Keratinocyte (primary cell): ENCODE results near the gene CD4. TPM values are rescaled to one million over a fixed set of nuclear protein-coding genes. Genes with fewer than 3 reads are reported as not detected.

Experiments
- DNase-seq: peaks from one replicate; pipeline ENCODE4 v3.0.0-alpha.2; 2011; ENCODE audit warnings: low read depth, missing footprints, low spot score
- FAIRE-seq: peaks from 2 replicates; lab custom pipeline; 2011; peaks lifted over from hg19 to GRCh38; lab: Jason Lieb, UNC
- H2AFZ ChIP-seq: 2 replicates; pipeline ENCODE4 v1.6.0; 2012; ENCODE audit warnings: low read length, control low read depth, inconsistent platforms; ENCODE audit not compliant: control insufficient read depth
- H3K27ac ChIP-seq: 2 replicates; pipeline ENCODE4 v1.5.1; 2011; ENCODE audit warnings: low read length; ENCODE audit not compliant: control insufficient read depth, insufficient read depth
- H3K27me3 ChIP-seq: 3 replicates; pipeline ENCODE4 v1.6.0; 2011; ENCODE audit warnings: low read length; ENCODE audit not compliant: control insufficient read depth, insufficient read depth; ENCODE audit errors: extremely low read depth
- H3K36me3 ChIP-seq, 2 experiments: 2 replicates in 1 of 2; 3 replicates in 1 of 2; pipeline ENCODE4 v1.5.1; 2011; ENCODE audit warnings: low read length in 2 of 2, mild to moderate bottlenecking in 1 of 2; ENCODE audit not compliant: control insufficient read depth in 2 of 2, insufficient read depth in 2 of 2; ENCODE audit errors: extremely low read depth in 1 of 2
- H3K4me1 ChIP-seq: 3 replicates; pipeline ENCODE4 v1.5.1; 2011; ENCODE audit warnings: low read length; ENCODE audit not compliant: control insufficient read depth, insufficient read depth; ENCODE audit errors: extremely low read depth
- H3K4me2 ChIP-seq: 3 replicates; pipeline ENCODE4 v1.6.0; 2011; ENCODE audit warnings: low read depth, low read length; ENCODE audit not compliant: control insufficient read depth, insufficient read depth; ENCODE audit errors: extremely low read depth
- H3K4me3 ChIP-seq, 3 experiments: fragments of 200-600 bp in 1 of 3; sonication (generic) in 1 of 3; 2 replicates in 2 of 3; 3 replicates in 1 of 3; pipeline ENCODE4 v1.5.1; 2011 to 2016; ENCODE audit warnings: low read length in 3 of 3, mild to moderate bottlenecking in 3 of 3, control low read depth in 2 of 3, inconsistent platforms in 1 of 3, low read depth in 1 of 3, mixed read lengths in 1 of 3, mixed run types in 1 of 3, moderate library complexity in 1 of 3; ENCODE audit not compliant: control insufficient read depth in 2 of 3, insufficient read depth in 2 of 3; ENCODE audit errors: extremely low read depth in 1 of 3
- H3K79me2 ChIP-seq: 2 replicates; pipeline ENCODE4 v1.6.0; 2012; ENCODE audit warnings: low read length; ENCODE audit not compliant: control insufficient read depth, insufficient read depth
- H3K9ac ChIP-seq: 3 replicates; pipeline ENCODE4 v1.6.0; 2011; ENCODE audit warnings: low read length; ENCODE audit not compliant: control insufficient read depth, insufficient read depth; ENCODE audit errors: extremely low read depth
- H3K9me1 ChIP-seq: 3 replicates; pipeline ENCODE4 v1.6.0; 2011; ENCODE audit warnings: low read length; ENCODE audit not compliant: control insufficient read depth, insufficient read depth; ENCODE audit errors: extremely low read depth
- H3K9me3 ChIP-seq: 2 replicates; pipeline ENCODE4 v1.5.1; 2012; ENCODE audit warnings: low read depth, low read length; ENCODE audit not compliant: control insufficient read depth
- H4K20me1 ChIP-seq: 3 replicates; pipeline ENCODE4 v1.6.0; 2011; ENCODE audit warnings: low read length; ENCODE audit not compliant: control insufficient read depth, insufficient read depth; ENCODE audit errors: extremely low read depth
- EZH2 ChIP-seq: IDR thresholded peaks from one replicate; pipeline ENCODE4 v1.6.1; 2012; ENCODE audit warnings: inconsistent platforms, mild to moderate bottlenecking, low read length, moderate library complexity
- dilution Hi-C: fragments of 300-500 bp; cut with MboI; formaldehyde crosslinking; loops from one replicate; pipeline ENCODE4 v1.7.0; 2020; ENCODE audit warnings: low sequenced_read_pairs; ENCODE audit not compliant: extremely low pct_ligation_motif_present
- polyA plus RNA-seq, 5 experiments: library from polyadenylated mRNA; depleted of rRNA in 3 of 5; stranded (reverse) in 3 of 5; stranded (forward) in 1 of 5; unstranded in 1 of 5; fragments of >200 nt; gene quantifications; 1 replicate in 1 of 5; 2 replicates in 3 of 5; 3 replicates in 1 of 5; pipeline versions ENCODE4 v1.2.1 to v1.2.3, GENCODE V29; 2011 to 2012; ENCODE audit warnings: missing spikeins in 2 of 5, low read depth in 1 of 5, low replicate concordance in 1 of 5
- TF ChIP-seq, protein P1 (sequence below), 3 experiments: IDR thresholded peaks in 1 of 3; conservative IDR thresholded peaks in 1 of 3; optimal IDR thresholded peaks in 1 of 3; 2 replicates in 2 of 3; 3 replicates in 1 of 3; pipeline versions ENCODE3 to v1.5.1; 2011; ENCODE audit warnings: low read length in 3 of 3, mild to moderate bottlenecking in 3 of 3, moderate library complexity in 2 of 3, control low read depth in 1 of 3, inconsistent platforms in 1 of 3; ENCODE audit not compliant: insufficient read depth in 2 of 3; ENCODE audit errors: extremely low read depth in 1 of 3

Gene CD4
- polyA plus RNA-seq, 1 donor (not counting 4 experiments of a cell fraction or from before 2014, with no cell fraction given) = 0.01 TPM

DNA sequence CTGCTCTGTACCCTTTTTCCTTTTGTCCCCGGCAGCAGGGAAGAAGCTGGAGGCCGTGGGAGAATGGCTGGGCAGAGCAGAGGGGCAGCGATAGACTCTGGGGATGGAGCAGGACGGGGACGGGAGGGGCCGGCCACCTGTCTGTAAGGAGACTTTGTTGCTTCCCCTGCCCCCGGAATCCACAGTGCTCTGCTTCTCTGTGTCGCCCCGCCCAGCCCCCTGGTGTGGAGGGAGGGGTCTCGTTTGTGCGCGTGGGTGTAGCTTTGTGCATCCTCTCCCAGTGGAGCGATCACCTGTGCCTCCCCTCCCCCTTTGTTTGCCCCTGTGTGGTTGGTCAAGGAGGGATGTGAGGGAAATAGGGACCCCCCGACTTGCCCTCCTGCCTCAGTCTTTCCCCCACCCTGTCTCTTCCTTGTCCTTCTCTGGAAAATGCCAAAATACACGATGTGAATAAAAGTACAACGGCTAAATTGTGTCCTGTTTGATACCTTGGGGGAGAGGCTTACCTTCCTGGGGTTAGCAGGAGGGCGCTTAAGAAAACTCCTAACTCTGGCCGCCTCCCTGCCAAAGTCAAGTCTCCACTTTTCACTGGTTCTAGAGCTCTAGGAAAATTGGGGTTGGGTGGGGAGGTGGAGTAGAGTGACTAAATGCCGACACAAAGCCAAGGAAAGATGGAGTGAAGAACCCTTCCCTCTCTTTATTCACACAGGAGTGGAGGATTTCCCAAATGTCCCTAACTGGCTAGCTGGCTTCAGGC lies 77.0 kb downstream of the CD4 start:
- Histone ChIP-seq H2AFZ (no peak overlapping the region), H4K20me1 (peaks cover 21% of the 10 kb centered on the region), H3K4me2 (peak overlapping the region; percentile 61), H3K79me2 (peaks cover 34% of the 10 kb centered on the region), H3K4me1 (peaks cover 31% of the 10 kb centered on the region), H3K27ac (no peak overlapping the region), H3K9me1 (no peaks in the 10 kb centered on the region), H3K9ac (no peak overlapping the region), H3K36me3 (peaks cover 39 to 44% of the 10 kb centered on the region in 2 experiments), H3K27me3 (no peaks in the 10 kb centered on the region), H3K4me3 (peak overlapping the region in 1 of 3 experiments; percentile 57), H3K9me3 (no peaks in the 10 kb centered on the region)
- TF ChIP-seq, protein P1, sequence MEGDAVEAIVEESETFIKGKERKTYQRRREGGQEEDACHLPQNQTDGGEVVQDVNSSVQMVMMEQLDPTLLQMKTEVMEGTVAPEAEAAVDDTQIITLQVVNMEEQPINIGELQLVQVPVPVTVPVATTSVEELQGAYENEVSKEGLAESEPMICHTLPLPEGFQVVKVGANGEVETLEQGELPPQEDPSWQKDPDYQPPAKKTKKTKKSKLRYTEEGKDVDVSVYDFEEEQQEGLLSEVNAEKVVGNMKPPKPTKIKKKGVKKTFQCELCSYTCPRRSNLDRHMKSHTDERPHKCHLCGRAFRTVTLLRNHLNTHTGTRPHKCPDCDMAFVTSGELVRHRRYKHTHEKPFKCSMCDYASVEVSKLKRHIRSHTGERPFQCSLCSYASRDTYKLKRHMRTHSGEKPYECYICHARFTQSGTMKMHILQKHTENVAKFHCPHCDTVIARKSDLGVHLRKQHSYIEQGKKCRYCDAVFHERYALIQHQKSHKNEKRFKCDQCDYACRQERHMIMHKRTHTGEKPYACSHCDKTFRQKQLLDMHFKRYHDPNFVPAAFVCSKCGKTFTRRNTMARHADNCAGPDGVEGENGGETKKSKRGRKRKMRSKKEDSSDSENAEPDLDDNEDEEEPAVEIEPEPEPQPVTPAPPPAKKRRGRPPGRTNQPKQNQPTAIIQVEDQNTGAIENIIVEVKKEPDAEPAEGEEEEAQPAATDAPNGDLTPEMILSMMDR (optimal IDR thresholded peaks at IDR 0.05 in 1 of 3, IDR thresholded peaks at IDR 0.05 in 1 of 3, conservative IDR thresholded peaks at IDR 0.05 in 1 of 3; ENCODE audit: extremely low read depth in 1 of 3, insufficient read depth in 2 of 3, low read length in 3 of 3) = no peak
- TF ChIP-seq EZH2 = no peak
- DNase-seq = no peak
- peak; percentile 56 for FAIRE-seq
- dilution Hi-C loops = no loop called here

DNA sequence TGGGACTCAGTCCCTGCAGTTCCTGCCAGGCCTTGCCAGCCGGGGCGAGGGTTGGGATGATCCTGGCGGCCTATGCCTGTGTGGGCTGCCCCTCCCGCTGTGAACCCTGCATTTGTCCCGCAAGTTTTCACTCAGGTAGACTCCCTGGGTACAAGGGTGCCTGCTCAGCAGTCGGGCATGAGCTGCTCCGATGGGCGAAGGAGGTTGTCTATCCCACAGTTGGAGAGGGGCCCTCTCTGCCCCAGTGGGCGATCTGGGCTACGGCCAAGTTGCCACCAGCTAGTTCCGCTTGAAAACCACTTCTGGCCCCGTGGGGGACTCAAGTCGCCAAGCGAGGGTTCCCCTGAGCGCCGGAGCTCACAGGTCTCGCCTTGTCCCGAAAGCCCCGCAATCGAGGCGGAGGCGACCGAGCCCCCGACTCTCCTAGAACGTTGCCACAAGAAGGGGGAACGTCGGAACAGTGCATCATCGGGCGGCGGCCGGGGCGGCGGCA lies 77.6 kb downstream of the CD4 start:
- peak overlapping the region; percentile 45 to 87 (median 57) for H3K4me3 ChIP-seq
- peaks cover 33 to 38% of the 10 kb centered on the region in 2 experiments for H3K36me3 ChIP-seq
- H3K9me1 ChIP-seq = no peaks in the 10 kb centered on the region
- H2AFZ ChIP-seq = peak overlapping the region; percentile 64
- peak overlapping the region; percentile 59 for H3K9ac ChIP-seq
- dilution Hi-C loops = no loop called here
- H3K27me3 ChIP-seq = no peaks in the 10 kb centered on the region
- H4K20me1 ChIP-seq = peaks cover 25% of the 10 kb centered on the region
- no peak for TF ChIP-seq EZH2
- TF ChIP-seq, protein P1 (optimal IDR thresholded peaks at IDR 0.05 in 1 of 3, IDR thresholded peaks at IDR 0.05 in 1 of 3, conservative IDR thresholded peaks at IDR 0.05 in 1 of 3; ENCODE audit: extremely low read depth in 1 of 3, insufficient read depth in 2 of 3, low read length in 3 of 3) = no peak
- peaks cover 37% of the 10 kb centered on the region for H3K4me1 ChIP-seq
- peak overlapping the region; percentile 17 for H3K27ac ChIP-seq
- DNase-seq (no peak), FAIRE-seq (no peak)
- peak overlapping the region; percentile 61 for H3K4me2 ChIP-seq
- peaks cover 36% of the 10 kb centered on the region for H3K79me2 ChIP-seq
- H3K9me3 ChIP-seq = no peaks in the 10 kb centered on the region
